Gastrocnemius medialis (tissue), 4 donors: ENCODE data around the gene TMTC2.

Experiments used
- CTCF ChIP-seq, 5 experiments: fragments of 450-650 bp in 3 of 5; fragments of 200-600 bp in 2 of 5; sonication (generic) in 2 of 5; IDR thresholded peaks in 4 of 5; conservative IDR thresholded peaks in 1 of 5; 1 replicate in 4 of 5; 2 replicates in 1 of 5; pipeline ENCODE4 v1.5.1; 2016 to 2019; ENCODE audit warnings: antibody characterized with exemption in 5 of 5, mild to moderate bottlenecking in 3 of 5, moderate library complexity in 3 of 5
- POLR2A ChIP-seq, 2 donors: fragments of 450-650 bp; IDR thresholded peaks; one replicate each; pipeline ENCODE4 v1.6.1; 2017; ENCODE audit warnings: antibody characterized with exemption in 2 of 2, mild to moderate bottlenecking in 2 of 2, moderate library complexity in 2 of 2

GRCh38 chr12:82665142-82665923, 21.4 kb upstream of the TMTC2 start:
- TF ChIP-seq CTCF (IDR thresholded peaks at IDR 0.05 in 4 of 5, conservative IDR thresholded peaks at IDR 0.05 in 1 of 5) (no peak), POLR2A (IDR thresholded peaks at IDR 0.05) (no peak)
